HCT116 (cell line): ENCODE data around the gene CELA3B.
A peak's percentile ranks its signal among the peaks of the same experiment; 100 is the strongest.

ENCODE experiments used
- EZH2 ChIP-seq: fragments of 200-600 bp; sonication (generic); IDR thresholded peaks from 2 replicates; pipeline ENCODE4 v1.6.1; 2017; ENCODE audit warnings: antibody characterized with exemption, mixed run types
- FOSL1 ChIP-seq: IDR thresholded peaks from 2 replicates; pipeline ENCODE4 v1.6.1; 2012; ENCODE audit warnings: low read depth
- MAX ChIP-seq: IDR thresholded peaks from 2 replicates; pipeline ENCODE4 v1.6.1; 2012
- POLR2AphosphoS5 ChIP-seq: IDR thresholded peaks from 2 replicates; pipeline ENCODE4 v1.6.1; 2011; ENCODE audit warnings: mild to moderate bottlenecking, low read depth, low read length, moderate library complexity
- RAD21 ChIP-seq: IDR thresholded peaks from 2 replicates; pipeline ENCODE4 v1.6.1; 2012; ENCODE audit warnings: low read depth, mild to moderate bottlenecking
- TF ChIP-seq, protein P1 (sequence below), 3 experiments: fragments of 200-600 bp in 1 of 3; sonication (generic) in 1 of 3; IDR thresholded peaks in 2 of 3; conservative IDR thresholded peaks in 1 of 3; 2 replicates each; pipeline ENCODE4 v1.5.1; 2012 to 2017; ENCODE audit warnings: low read depth in 2 of 3, low read length in 2 of 3, antibody characterized with exemption in 1 of 3, borderline replicate concordance in 1 of 3, control low read depth in 1 of 3, mild to moderate bottlenecking in 1 of 3, mixed read lengths in 1 of 3, mixed run types in 1 of 3, moderate library complexity in 1 of 3; ENCODE audit not compliant: insufficient read depth in 1 of 3

- TF ChIP-seq, protein P1, sequence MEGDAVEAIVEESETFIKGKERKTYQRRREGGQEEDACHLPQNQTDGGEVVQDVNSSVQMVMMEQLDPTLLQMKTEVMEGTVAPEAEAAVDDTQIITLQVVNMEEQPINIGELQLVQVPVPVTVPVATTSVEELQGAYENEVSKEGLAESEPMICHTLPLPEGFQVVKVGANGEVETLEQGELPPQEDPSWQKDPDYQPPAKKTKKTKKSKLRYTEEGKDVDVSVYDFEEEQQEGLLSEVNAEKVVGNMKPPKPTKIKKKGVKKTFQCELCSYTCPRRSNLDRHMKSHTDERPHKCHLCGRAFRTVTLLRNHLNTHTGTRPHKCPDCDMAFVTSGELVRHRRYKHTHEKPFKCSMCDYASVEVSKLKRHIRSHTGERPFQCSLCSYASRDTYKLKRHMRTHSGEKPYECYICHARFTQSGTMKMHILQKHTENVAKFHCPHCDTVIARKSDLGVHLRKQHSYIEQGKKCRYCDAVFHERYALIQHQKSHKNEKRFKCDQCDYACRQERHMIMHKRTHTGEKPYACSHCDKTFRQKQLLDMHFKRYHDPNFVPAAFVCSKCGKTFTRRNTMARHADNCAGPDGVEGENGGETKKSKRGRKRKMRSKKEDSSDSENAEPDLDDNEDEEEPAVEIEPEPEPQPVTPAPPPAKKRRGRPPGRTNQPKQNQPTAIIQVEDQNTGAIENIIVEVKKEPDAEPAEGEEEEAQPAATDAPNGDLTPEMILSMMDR (IDR thresholded peaks at IDR 0.05 in 2 of 3, conservative IDR thresholded peaks at IDR 0.05 in 1 of 3; ENCODE audit: borderline replicate concordance in 1 of 3, insufficient read depth in 1 of 3, low read depth in 2 of 3, low read length in 2 of 3), result 0 out of 6 replicates have a peak, but pooled peaks of 1 of the 3 experiments have one; percentile 11
- TF ChIP-seq MAX (no peak), RAD21 (no peak), EZH2 (no peak), POLR2AphosphoS5 (no peak), FOSL1 (no peak)
Observed at GRCh38 chr1:21952786-21953520, 23.9 kb upstream of the CELA3B start.
